Measurements from ENCODE around the gene LMBR1.
"Not testable (repeated sequence)": the region's sequence is repeated elsewhere in the genome, so short reads cannot be mapped to it uniquely, and the experiment has no call there.

LMBR1 gene

DNA sequence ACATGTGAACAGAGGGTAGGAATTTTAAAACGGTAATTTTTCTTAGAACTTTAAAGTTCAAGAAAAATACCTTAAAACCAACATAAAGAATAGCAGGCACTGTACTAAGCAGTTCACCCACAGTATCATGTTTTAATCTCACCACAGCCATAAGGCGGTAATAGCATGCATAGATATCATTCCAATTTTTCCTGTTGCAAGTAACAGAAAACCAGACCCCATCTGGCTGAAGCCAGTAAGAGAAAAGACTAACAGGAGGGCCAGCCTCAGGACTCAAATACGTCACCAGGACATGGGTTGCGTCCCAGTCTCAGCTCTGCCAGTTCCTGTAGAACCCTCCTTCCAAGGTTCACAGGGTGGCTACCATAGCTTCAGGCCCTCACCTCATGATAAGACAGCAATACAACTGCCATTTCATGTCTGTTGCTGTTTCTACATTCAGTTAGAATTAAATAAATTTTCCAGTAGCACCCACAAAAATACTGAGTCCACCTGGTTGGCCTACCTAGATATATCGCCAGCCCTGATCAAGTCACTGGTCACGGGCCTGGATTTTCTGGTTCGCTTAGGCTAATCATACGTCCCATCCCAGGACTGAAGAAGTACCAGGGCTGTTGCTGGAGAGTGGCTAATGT lies 254.4 kb downstream of the LMBR1 start:
- DNase-seq (ENCODE audit: insufficient read length, low spot score) (no peak), FAIRE-seq (no peak)

DNA sequence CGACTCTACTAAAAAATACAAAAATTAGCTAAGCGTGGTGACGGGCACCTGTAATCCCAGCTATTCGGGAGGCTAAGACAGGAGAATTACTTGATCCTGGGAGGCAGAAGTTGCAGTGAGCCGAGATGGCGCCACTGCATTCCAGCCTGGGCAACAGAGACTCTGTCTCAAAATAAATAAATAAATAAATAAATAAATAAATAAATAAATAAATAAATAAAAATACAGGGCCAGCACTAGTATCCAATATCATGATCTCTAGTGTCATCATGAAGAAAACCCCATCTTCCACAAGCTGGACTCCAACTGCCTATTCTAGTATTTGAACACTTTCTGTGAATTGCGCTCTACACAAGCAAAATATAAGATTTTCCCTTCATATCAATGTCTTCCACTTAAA lies 255.9 kb downstream of the LMBR1 start:
- not testable (repeated sequence) for FAIRE-seq; DNase-seq (ENCODE audit: insufficient read length, low spot score)

DNA sequence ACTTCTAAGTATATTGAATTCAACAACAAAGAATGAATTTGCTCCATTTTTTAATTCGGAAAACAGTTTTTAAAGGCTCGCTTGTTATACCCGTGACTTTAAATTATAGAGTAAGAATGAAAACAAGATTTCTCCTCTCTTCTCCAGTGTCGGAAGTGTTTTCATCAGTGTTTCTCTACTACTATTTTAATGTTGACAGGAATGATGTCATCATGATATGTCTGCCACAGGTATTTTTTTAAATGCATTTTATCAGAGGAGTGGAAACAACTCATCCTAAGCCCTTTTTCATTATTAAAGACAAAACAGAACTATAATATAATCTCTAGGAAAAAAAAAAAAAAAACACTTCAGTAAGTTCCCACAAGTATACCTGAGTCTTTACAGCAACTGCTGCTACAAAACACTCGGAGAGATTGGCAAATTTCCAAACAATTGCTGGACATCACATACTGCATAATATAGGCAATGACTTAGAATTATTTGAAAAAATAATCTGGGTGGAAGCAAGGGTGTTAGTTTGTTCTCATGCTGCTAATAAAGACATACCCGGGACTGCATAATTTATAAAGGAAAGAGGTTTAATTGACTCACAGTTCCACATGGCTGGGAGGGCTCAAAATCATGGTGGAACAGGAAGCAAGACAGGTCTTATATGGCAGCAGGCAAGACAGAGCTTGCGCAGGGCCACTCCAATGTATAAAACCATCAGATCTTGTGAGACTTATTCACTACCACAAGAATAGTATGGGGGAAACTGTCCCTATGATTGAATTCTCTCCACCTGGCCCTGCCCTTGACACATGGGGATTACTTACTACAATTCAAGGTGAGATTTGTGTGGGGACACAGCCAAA lies 257.2 kb downstream of the LMBR1 start:
- no peak for DNase-seq (ENCODE audit: insufficient read length, low spot score)

DNA sequence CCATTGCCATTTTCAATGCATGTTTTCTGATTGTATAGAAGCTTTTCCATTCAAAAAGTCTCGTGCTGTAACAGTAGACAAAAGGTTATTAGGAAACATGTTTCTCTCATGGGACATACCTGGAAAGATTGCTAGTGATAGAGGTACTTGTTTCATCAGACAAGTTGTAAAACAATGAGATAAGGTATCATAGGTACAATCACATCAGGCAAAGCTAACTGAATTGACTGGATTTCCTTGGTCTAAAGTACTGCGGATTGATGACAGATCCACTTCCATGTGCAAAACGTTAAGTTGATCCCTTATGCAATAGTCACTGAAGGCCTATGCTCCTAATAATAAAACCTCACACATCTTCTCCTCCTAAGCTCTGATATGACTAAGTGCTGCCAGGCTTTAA lies 258.9 kb downstream of the LMBR1 start:
- FAIRE-seq (no peak), DNase-seq (ENCODE audit: insufficient read length, low spot score) (no peak)

More for the DNA sequence above, 257.2 kb downstream of the LMBR1 start:
- FAIRE-seq = no peak

DNA sequence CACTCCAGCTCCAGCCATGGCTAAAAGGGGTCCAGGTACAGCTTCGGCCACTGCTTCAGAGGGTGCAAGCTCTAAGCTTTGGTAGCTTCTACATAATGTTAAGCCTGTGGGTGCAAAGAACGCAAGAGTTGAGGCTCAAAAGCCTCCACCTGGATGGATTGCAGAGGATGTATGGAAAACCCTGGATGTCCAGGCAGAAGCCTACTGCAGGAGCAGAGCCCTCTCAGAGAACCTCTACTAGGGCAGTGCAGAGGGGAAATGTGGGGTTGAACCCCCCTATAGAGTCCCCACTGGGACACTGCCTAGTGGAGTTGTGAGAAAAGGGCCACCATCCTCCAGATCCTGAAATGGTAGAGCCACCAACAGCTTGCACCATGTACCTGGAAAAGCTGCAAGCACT lies 263.1 kb downstream of the LMBR1 start:
- FAIRE-seq (no peak), DNase-seq (ENCODE audit: insufficient read length, low spot score) (no peak)

DNA sequence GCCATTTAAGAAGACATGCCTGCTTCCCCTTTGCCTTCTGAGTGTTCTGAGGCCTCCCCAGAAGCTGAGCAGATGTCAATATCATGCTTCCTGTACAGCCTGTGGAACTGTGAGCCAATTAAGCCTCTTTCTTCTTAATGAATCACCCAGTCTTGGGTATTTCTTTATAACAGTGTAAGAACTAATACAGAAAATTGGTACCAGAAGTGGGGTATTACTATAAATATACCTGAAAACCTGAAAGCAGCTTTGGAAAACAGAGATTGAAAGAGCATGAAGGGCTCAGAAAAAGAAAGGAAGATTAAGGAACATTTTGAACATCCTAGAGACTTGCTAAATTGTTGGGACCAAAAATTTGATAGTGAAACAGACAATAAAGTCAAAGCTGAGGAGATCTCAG lies 264.4 kb downstream of the LMBR1 start:
- FAIRE-seq = no peak

More for the DNA sequence above, 264.4 kb downstream of the LMBR1 start:
- no peak for DNase-seq (ENCODE audit: insufficient read length, low spot score)

All from HTR-8/SVneo (cell line).